Measurements from ENCODE around the gene BBS9. TPM values are rescaled to one million over a fixed set of nuclear protein-coding genes. Genes with fewer than 3 reads are reported as not detected.

The BBS9 gene
- total RNA-seq, 2 donors from 2014 or later = 7.9 to 11.0 TPM

DNA sequence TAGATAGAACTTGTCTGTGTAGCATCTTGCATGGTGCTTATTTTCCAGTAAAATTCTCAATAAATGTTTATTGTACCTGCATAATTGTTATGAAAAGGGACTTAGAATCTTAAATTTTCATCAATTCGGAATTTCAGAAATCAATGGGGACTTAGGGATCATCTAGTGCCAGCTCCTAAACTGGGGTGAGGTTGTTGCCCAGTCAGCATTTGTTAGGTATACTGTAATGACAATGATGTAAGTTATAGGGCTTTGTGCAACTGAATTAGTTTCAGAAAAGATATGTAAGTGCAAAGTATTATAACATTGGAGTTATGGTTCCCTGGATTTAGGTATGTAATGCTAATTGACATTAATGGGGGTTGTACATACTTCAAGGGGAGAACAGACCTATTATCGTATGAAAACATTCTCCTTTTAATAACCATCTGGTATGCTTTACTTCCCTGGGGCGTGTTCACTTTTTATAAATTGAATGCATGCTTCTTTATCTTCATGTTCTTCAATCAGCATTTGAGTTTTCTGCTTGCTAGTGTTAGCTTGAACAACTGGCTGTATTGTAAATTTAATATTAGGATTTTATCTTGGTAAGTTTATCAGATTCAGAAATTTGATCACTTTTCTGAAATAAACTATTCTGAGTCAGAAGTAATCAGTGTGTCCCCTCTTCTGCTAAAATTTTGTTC lies 270.3 kb downstream of the BBS9 start:
- intact Hi-C loops (cut with DNase I, micrococcal nuclease) = no loop called here
- ATAC-seq (no peak), DNase-seq (no peak)

DNA sequence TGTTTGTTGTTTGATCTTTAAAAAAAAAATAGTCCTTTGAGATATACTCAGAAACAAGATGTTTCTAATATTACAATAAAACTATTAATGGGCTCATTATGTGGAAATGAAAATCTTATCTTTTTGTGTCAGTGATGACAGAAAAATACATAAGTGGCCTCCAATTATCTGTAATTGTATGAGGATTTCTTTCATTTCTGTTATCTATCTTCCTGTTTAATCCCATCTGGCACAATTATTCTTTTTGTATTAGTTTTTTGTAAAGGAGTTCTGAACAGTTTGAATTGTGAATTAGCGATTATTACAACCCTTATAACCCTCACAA lies 270.8 kb downstream of the BBS9 start:
- DNase-seq (no peak), ATAC-seq (no peak)

DNA sequence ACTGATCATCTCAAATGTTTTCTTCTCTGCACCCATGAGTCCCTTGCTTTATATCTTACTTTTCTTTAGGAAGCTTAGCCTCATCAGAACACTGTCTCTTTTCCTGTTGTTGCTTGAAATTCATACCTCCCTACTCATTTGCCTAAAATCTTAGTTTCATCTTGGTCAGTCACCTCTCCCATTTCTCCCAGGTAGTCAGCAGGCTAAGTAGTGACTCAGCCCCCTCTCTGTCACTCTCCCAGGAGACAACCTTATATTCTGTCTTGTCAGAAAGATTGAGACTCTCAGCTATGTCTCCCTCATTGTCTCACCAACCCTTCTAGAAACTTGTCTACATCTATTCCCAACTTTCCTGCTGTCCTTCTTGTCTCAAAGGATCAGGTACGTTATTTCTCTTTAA lies 280.9 kb downstream of the BBS9 start:
- no peak for DNase-seq
- ATAC-seq = no peak
- intact Hi-C loops (cut with DNase I, micrococcal nuclease) = no loop called here

More for the DNA sequence above, 270.8 kb downstream of the BBS9 start:
- intact Hi-C loops (cut with DNase I, micrococcal nuclease) = no loop called here

DNA sequence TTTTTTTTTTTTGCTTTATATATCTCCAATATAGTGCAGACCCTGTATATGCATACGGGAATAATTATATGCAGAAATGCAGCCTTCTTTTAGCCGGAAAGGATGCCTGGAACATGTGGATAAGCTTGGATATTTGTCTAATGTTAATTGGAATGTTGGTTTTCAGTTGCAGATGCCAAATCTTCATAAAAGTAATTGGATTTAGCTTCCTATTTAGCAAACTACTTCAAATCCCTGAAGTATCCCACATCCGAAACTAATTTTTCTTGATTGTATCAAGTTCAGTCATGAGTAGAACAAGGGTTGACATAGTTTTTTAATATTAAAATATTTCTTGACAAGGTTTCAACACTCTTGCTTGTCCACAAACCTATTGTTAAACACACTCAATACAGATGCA lies 281.7 kb downstream of the BBS9 start:
- DNase-seq (no peak), ATAC-seq (no peak)
- intact Hi-C loops (cut with DNase I, micrococcal nuclease) = no loop called here

DNA sequence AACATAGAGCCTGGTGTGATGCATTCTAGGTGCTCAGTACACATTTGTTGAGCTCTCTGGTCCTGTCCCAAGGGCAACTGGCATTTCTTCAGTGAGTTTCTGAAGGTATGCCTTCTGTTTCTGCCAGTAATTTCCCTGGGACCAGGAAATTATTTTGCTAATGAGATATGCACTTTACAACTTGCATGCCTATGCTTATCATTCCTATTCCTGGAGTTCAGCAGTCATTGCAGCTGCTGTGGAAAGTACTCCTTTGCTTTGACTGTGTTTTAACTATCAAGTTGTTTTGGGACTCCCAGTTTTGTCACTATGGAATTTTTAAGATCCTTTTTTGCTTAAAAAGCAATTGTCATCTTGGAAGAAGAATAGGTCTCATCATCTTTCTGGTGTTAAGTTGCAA lies 283.0 kb downstream of the BBS9 start:
- DNase-seq (no peak), ATAC-seq (no peak)
- intact Hi-C loops (cut with DNase I, micrococcal nuclease) = no loop called here

DNA sequence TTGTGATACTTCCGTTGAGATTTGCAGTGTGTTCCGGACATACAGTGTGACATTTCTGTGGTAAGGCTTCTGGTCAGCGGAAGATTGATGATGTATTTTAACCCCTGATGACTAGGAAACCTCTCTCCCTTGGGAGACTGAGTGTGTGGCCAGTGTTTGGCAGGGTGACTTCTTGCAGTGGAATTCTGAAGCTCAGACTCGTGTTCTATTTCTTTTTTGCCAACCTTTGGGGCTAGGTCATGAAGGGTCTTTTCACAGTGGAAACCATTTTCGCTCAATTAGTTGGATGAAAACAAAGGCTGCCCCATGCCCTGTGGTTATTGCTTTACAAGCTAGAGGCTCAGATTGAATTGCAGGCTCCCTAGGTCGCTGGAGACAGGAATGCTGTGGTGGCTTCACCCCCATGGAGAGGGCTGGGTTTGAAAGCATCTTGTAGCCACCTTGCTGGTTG lies 288.9 kb downstream of the BBS9 start:
- ATAC-seq (no peak), DNase-seq (no peak)
- intact Hi-C loops (cut with DNase I, micrococcal nuclease) = no loop called here

DNA sequence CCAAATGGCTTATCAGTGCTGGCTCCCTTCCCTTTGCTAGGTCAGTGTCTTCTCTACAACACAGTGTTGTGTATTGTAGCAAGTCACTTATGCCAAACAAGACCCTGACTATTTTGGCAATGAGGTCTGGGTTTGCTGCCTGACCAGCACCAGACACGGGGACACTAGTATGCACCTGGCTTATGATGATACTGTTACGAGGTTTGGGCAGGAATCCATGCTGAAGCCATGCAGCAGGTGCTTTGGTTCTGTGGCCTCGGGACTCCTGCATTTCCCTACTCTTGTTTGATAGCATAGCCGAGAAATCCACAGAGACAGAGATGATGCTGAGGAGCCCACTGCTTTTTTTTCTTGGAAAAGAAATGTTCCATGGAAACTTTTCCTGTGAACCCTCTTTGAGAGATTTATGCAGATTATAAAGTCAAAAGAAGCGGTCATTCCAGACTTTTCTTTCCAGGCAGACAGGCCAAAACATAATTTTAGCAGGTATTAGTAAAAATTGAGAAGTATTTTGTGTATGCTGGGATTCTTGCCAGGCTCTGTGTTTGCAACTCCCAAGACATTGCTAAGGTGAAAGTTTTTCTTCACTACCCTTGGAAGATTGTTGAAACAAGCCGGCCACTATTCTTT lies 291.1 kb downstream of the BBS9 start:
- DNase-seq (no peak), ATAC-seq (no peak)
- intact Hi-C loops (cut with DNase I, micrococcal nuclease) = no loop called here

DNA sequence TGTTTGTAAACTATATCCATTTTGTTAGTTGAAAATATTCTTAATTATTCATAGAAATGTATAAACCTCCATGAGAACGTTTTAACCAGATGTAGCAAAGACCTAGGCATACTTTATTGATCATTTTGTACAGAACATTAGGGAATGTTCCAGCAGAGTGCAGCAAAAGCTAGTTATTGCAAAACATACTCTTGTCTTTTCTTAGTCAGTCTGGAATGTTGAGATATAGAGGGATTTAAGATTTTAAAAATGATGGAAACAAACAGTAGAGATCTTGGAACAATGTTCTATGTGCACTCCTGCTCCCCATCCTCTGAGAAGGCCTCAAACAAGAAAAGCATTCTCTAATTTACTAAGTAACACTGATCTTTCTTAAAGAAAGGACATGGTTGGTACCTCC lies 292.1 kb downstream of the BBS9 start:
- ATAC-seq (no peak), DNase-seq (no peak)
- intact Hi-C loops (cut with DNase I, micrococcal nuclease) = no loop called here

DNA sequence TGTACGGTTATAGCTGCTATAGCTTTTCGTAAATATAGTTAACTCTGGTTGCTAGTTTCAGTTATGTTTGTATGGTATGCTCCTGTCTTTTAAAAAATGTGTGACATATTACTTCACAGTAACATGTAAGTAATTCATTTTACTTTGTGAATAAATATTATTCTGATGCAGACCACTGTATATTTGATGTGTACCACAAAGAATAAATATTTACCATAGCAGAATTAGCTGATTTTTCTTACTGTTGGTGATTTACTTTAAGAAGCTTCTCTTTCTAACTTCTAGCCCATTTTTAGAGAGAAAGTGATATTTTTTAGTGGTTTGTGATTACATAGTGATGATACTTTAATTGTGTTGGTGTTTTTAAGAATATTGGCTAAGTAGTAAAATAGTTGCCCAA lies 292.8 kb downstream of the BBS9 start:
- ATAC-seq (no peak), DNase-seq (no peak)
- intact Hi-C loops (cut with DNase I, micrococcal nuclease) = no loop called here

DNA sequence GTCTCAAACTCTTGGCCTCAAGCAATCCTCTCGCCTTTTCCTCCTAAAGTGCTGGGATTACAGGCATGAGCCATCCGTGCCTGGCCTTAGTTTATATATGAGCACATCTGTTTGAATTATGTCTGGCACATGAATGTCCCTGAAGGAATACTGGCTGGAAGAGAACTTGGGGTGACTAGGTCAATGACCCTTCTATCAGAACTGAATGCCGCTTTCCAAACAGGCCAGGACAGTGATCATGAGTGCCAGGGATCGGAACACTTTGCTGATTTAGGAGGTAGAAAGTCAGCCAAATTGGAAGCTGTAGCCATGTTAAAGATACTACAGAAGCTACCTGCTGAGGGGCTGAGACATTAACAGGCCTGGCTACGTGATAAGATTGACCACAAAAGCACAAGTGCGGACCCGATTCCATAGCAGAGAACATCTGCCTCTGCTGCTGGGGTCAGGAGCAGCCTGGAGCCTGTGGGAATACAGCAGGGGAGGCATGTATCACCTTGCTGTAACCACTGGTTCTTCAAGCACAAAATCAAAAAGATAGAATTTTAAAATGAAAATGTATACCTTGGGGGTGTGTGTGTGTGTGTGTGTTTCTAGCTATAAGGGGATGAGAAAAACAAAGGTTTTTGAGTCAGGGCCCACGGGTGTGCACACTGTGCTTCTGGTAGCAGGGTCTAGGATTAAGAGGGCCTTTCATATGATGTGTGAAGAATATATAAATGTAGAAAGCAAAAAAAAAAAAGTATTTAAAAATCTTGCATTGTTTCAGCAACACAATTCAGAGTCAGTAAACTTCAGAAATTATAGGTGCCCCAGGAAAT lies 293.7 kb downstream of the BBS9 start:
- no peak for ATAC-seq
- intact Hi-C loops (cut with DNase I, micrococcal nuclease) = no loop called here
- no peak for DNase-seq

DNA sequence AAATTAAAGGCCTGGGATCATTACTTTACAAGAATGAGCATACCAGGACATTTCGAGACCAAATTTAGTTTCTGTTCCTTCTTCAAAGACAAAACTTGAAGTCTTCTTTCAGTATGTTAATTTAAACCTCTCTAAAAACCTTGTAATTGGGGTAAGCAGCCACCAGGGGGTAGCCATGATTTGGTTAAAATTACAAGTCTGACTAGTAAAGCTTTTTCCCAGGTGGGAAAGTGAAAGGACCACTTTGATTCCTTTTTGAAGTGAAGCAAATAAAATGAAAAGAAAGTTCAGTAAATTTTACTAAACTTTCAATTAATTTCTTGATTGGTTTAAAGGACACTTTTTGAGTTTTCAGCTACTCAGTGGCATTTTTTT lies 294.3 kb downstream of the BBS9 start:
- intact Hi-C loops (cut with DNase I, micrococcal nuclease) = no loop called here
- DNase-seq (no peak), ATAC-seq (no peak)

DNA sequence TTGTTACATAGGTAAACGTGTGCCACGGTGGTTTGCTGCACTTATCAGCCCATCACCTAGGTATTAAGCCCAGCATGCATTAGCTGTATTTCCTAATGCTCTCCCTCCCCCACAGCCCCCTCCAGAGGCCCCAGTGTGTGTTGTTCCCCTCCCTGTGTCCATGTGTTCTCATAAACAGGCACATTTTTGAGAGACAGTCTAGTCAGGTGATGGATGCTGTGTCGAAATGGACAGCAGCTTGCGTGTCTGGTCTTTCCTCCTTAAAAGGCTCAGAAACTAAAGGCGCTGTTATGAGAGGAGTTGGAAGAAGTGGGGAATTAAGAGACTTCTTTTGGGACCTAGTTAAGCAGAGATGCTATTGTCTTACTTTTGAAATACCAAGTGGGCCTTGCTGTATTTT lies 296.0 kb downstream of the BBS9 start:
- DNase-seq (no peak), ATAC-seq (no peak)
- intact Hi-C loops (cut with DNase I, micrococcal nuclease) = no loop called here

DNA sequence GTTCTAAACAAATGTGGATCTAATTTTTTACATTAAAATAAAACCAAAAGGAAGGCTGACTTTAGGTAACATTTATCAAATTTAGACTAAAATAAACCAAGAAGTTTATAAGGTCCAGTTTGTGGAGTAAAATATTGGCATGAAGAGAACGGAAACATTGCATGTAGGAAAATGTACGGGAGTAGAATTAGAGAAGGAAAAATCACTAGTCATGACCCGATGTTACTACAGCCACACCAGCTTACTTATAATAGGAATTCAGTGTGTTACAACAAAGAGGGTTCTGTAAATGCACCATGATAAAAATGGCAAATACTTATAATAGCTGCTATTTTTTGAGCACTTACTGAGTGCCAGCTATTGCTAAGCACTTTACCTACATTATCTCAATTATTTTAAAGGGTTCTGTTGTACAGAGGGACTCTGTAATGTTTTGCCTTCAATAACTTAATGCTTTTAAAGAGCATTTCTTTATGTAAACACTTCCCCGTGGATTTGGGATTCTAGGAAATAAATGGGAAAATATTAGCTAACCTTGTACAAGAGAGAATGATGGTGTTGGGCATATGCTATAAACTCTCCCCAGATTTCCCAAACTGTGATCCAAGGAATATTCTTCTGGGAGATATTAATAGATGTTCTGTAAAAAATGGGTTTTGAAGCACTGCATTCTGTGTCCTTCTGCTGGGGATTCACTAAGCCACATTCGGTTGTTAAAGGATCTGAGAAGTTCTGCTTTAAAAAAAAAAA lies 296.7 kb downstream of the BBS9 start:
- no peak for ATAC-seq
- no peak for DNase-seq
- intact Hi-C loops (cut with DNase I, micrococcal nuclease) = no loop called here

DNA sequence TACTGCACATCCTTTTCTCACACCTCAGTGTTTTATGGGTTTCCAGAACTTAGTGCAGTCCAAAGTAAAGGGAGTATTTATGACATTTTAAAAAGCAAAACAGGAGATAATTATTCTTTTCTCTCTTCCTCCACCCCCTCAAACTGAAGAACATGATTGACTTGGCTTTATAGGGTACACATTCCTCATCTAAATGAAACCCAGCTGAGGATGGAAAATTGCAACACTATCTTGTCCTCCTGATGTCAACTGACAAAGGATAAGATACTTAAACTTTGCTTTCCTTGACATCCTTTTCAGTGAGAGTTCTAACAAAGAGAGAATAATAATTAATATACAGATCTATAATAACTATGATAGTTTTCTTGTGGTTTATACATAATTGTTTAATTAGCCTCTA lies 299.1 kb downstream of the BBS9 start:
- DNase-seq (no peak), ATAC-seq (no peak)
- intact Hi-C loops (cut with DNase I, micrococcal nuclease) = no loop called here

DNA sequence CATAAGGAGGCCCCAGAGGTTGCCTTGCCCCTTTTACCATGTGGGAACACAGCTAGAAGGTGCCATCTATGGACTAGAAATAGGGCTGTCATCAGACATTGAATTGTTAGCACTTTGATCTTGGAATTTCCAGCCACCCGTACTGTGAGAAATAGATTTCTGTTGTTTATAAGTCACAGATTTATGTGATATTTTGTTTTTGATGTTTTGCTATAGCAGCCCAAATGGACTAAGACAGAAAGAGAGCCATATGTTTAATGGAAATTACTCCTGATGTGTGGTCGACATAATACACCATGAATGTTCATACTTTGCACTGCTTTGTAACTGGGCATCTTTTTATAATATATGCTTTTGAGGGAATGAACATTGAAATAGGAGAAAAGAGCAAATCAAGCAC lies 302.2 kb downstream of the BBS9 start:
- ATAC-seq (no peak), DNase-seq (no peak)
- intact Hi-C loops (cut with DNase I, micrococcal nuclease) = no loop called here

DNA sequence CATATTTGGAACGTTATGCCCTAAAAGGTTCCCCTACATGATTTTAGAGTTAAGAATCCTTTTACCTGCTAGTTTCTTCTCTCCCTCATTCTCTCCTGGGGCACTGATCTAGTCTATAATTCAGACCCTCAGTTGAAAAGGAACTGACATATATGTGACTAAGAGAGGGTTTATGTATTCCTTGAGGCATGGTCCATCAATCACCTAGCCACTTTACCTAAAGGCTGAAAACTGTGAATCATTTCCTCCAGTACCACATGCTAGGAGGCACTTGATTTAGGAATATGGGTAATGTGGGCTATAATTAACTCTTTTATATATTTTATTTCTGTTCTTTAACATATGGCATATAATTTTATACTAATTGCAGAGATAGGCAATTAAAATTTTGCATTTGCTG lies 303.5 kb downstream of the BBS9 start:
- no peak for ATAC-seq
- intact Hi-C loops (cut with DNase I, micrococcal nuclease) = no loop called here
- no peak for DNase-seq

DNA sequence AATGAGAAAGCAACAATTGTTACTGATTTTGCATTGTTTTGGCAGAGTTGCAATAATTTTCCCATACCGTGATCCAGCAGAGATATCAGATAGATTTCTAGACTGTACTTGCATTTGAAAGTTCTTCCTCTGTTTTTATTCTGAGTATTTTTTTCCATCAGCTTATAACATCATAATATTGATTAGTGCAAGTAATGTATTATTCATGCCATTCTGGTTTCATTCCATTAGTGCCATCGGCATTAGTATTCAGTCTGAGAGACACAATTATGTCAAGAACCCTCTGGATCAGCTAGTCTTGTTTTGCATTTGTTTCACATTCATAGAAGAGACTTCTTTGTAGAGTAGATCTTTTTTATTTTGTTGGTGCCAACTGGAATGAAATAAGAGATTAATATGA lies 304.0 kb downstream of the BBS9 start:
- no peak for DNase-seq
- intact Hi-C loops (cut with DNase I, micrococcal nuclease) = no loop called here
- no peak for ATAC-seq

DNA sequence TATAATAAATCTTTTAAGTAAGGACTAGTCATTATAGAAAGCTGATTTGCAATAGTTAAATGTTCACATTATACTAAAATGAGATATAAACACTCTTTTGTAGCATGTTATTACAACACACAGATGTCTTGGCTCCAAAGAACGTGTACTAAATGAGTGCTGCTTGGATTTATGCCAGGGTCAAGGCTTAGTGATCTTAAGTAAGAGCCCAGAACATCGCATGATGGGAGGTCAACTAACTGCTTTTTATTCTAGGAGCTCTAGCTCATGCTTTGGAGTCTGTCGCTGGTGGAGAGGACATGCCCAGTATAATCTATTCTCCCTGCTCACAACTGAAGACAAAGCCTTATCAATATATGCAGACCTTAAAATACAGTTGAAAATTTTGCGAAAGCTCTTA lies 315.1 kb downstream of the BBS9 start:
- intact Hi-C loops (cut with DNase I, micrococcal nuclease) = no loop called here
- no peak for ATAC-seq

DNA sequence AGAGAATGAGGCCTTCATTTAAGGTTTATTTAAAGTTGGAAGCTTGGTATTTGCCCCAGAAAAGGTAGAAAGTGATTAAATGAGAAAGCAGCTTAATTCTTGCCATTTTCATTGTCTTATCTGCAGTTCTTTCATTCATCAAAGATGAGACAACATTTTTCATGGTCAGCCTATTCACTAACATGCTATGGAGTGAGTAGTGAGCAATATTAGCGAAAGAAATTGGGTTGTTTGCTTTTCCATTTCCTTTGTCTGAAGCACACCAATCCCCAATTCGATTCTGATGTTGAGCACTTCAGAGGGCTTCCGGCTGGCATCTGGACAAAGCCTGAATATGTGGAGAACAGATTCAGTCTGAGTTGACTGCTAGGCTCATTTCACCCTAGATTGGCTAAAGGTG lies 317.2 kb downstream of the BBS9 start:
- DNase-seq (no peak), ATAC-seq (no peak)
- intact Hi-C loops (cut with DNase I, micrococcal nuclease) = no loop called here

More for the DNA sequence above, 315.1 kb downstream of the BBS9 start:
- no peak for DNase-seq

DNA sequence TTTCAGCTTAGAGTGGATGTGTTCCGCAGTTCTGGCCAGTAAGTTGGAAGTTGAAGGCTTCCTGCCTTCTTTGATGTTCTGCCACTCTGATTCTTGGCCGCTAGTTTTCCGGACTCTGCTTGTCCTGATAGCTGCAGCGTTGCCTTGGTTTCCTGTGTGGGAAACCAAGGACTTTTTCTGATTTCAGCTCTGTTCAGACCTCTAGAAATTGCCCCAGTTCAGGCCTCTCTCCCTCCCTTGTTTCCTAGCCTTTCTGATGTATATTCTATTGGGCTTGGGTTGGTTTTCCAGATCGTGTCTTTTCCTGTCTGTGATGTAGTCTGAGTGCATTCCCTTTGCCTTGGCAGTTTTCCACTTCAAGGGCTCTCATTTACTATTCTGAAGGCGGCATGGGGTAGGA lies 318.7 kb downstream of the BBS9 start:
- intact Hi-C loops (cut with DNase I, micrococcal nuclease) = no loop called here
- no peak for DNase-seq
- no peak for ATAC-seq

Measured in left colon (tissue), 2 donors.